Ascending aorta (tissue), 2 donors: Measurements from ENCODE around the gene ETV6. TPM values are rescaled to one million over a fixed set of nuclear protein-coding genes. Genes with fewer than 3 reads are reported as not detected.

Experiments used
- DNase-seq, 2 donors: peaks; one replicate each; pipeline ENCODE4 v3.0.0-alpha.2; 2019; ENCODE audit warnings: low spot score in 2 of 2
- H3K27ac ChIP-seq, 2 donors: fragments of 200-600 bp; sonication (generic); one replicate each; pipeline ENCODE4 v1.5.1; 2016 to 2017; ENCODE audit warnings: mild to moderate bottlenecking in 1 of 2
- H3K27me3 ChIP-seq: fragments of 200-600 bp; sonication (generic); one replicate; pipeline ENCODE4 v1.5.1; 2017
- H3K36me3 ChIP-seq, 2 donors: fragments of 200-600 bp; sonication (generic); one replicate each; pipeline ENCODE4 v1.5.1; 2016
- H3K4me1 ChIP-seq, 2 donors: fragments of 200-600 bp; sonication (generic); one replicate each; pipeline ENCODE4 v1.5.1; 2016 to 2017; ENCODE audit warnings: mild to moderate bottlenecking in 1 of 2
- H3K4me3 ChIP-seq, 2 donors: fragments of 200-600 bp; sonication (generic); one replicate each; pipeline ENCODE4 v1.5.1; 2016 to 2017; ENCODE audit warnings: mild to moderate bottlenecking in 1 of 2
- H3K9me3 ChIP-seq, 2 donors: fragments of 200-600 bp; sonication (generic); one replicate each; pipeline ENCODE4 v1.5.1; 2016
- intact Hi-C: fragments of 100-400 bp; cut with DNase I; formaldehyde crosslinking; loops from one replicate; pipeline ENCODE4 v1.15.1; 2023
- total RNA-seq: library from RNA; depleted of rRNA; stranded (reverse); fragments of >200 nt; gene quantifications from one replicate; pipeline ENCODE4 v1.1.0, GENCODE V29; 2016
- TF ChIP-seq, protein P1 (sequence below), 3 experiments: fragments of 200-600 bp in 2 of 3; fragments of 450-650 bp in 1 of 3; sonication (generic) in 2 of 3; IDR thresholded peaks; one replicate each; pipeline ENCODE4 v1.5.1; 2016 to 2019; ENCODE audit warnings: antibody characterized with exemption in 3 of 3, mild to moderate bottlenecking in 1 of 3, moderate library complexity in 1 of 3

Gene ETV6
- total RNA-seq, 1 donor from 2014 or later, result 21.6 TPM

- no peak overlapping the region for H3K27ac ChIP-seq
- H3K4me3 ChIP-seq, result no peak overlapping the region
- intact Hi-C loops, result no loop called here
- H3K27me3 ChIP-seq, result no peaks in the 10 kb centered on the region
- peaks cover 0 to 1% of the 10 kb centered on the region in 2 donors for H3K4me1 ChIP-seq
- DNase-seq, result no peak
- H3K9me3 ChIP-seq, result peaks cover 0 to 13% of the 10 kb centered on the region in 2 donors
- TF ChIP-seq, protein P1, sequence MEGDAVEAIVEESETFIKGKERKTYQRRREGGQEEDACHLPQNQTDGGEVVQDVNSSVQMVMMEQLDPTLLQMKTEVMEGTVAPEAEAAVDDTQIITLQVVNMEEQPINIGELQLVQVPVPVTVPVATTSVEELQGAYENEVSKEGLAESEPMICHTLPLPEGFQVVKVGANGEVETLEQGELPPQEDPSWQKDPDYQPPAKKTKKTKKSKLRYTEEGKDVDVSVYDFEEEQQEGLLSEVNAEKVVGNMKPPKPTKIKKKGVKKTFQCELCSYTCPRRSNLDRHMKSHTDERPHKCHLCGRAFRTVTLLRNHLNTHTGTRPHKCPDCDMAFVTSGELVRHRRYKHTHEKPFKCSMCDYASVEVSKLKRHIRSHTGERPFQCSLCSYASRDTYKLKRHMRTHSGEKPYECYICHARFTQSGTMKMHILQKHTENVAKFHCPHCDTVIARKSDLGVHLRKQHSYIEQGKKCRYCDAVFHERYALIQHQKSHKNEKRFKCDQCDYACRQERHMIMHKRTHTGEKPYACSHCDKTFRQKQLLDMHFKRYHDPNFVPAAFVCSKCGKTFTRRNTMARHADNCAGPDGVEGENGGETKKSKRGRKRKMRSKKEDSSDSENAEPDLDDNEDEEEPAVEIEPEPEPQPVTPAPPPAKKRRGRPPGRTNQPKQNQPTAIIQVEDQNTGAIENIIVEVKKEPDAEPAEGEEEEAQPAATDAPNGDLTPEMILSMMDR (IDR thresholded peaks at IDR 0.05), result no peak
- peaks cover 34 to 55% of the 10 kb centered on the region in 2 donors for H3K36me3 ChIP-seq
Measured at GRCh38 chr12:11870041-11870451, 220.6 kb downstream of the ETV6 start.

DNA sequence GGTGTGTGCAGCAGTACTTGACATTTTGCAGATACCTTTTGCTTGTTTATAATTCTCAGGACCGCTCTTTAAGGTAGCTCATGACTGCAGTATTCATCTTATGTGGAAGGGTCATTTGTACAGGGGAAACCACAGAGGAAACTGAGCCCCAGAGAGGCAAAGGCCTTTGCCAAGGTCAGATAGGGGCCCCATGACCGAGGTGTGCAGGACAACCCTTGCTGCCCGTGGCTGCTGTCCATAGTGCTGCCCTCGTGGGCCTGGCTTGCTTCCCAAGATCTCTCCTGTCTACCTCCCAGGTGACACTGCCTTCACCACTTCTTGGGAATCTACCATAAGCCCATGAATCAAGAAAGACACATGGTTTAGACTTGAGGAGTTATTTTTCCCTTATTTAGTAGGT, 222.6 kb downstream of the ETV6 start:
- Histone ChIP-seq H3K9me3 (no peaks in the 10 kb centered on the region), H3K27me3 (no peaks in the 10 kb centered on the region), H3K27ac (no peak overlapping the region), H3K36me3 (peaks cover 31 to 46% of the 10 kb centered on the region in 2 donors), H3K4me1 (peaks cover 0 to 9% of the 10 kb centered on the region in 2 donors), H3K4me3 (no peak overlapping the region)
- DNase-seq, result no peak
- TF ChIP-seq, protein P1 (IDR thresholded peaks at IDR 0.05), result no peak
- intact Hi-C loops, result no loop called here

DNA sequence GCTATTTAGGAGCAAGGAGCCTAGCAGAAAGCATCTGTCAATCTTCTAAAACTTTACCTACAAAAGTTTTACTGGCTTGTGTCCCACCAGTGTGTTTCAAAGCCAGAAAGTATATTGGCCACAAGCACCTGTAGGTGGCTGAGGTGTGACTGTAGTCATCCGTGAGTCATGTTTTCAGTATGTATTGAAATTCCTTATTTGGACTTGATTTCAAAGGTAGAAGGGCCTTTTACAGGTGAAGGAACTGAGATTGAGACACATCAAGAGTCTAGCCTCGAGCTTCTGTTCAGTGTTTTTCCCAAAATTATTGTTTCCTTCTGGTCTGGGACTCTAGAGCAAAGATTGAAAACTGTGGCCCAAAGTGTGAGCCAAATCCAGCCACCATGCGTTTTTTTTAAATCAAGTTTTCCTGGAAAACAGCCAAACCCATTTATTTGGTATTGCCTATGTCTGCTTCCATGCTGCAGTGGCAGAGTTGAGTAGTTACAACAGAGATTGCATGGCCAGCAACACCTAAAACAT, 226.0 kb downstream of the ETV6 start:
- no peaks in the 10 kb centered on the region for H3K27me3 ChIP-seq
- no peak for DNase-seq
- H3K9me3 ChIP-seq, result no peaks in the 10 kb centered on the region
- H3K27ac ChIP-seq, result no peak overlapping the region
- TF ChIP-seq, protein P1 (IDR thresholded peaks at IDR 0.05), result no peak
- intact Hi-C loops, result loop anchor here (5.0 kb wide), 2 partner anchors 43 to 223 kb away; no protein-coding TSS in a partner anchor
- H3K4me3 ChIP-seq, result no peak overlapping the region
- H3K36me3 ChIP-seq, result peaks cover 15 to 21% of the 10 kb centered on the region in 2 donors
- peaks cover 0 to 24% of the 10 kb centered on the region in 2 donors for H3K4me1 ChIP-seq

DNA sequence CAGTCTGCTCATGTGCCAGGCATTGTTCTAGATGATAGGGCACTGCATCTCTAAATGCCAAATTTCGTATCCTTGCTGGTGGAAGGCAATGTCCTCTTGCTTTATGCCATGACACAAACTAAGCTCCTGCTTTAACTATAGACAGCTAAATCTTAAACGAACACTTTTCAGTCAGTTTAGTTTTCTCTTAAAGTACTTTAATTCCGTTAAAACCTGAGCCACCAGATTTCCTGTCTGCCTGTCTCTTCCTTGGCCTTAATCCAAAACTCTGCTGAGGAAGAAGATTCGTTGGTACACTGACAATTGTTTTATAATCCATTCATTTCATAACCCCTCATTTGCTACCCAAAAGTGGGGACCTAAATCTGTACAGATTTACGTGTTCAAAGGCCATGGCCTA, 226.8 kb downstream of the ETV6 start:
- TF ChIP-seq, protein P1 (IDR thresholded peaks at IDR 0.05), result no peak
- no peaks in the 10 kb centered on the region for H3K27me3 ChIP-seq
- H3K4me3 ChIP-seq, result no peak overlapping the region
- no peaks in the 10 kb centered on the region for H3K9me3 ChIP-seq
- no peak for DNase-seq
- H3K4me1 ChIP-seq, result peaks cover 0 to 24% of the 10 kb centered on the region in 2 donors
- intact Hi-C loops, result loop anchor here (5.0 kb wide), 2 partner anchors 44 to 224 kb away; no protein-coding TSS in a partner anchor
- peaks cover 6 to 13% of the 10 kb centered on the region in 2 donors for H3K36me3 ChIP-seq
- H3K27ac ChIP-seq, result peak overlapping the region in 1 of 2 donors; percentile 23

- no peak for DNase-seq
- peak overlapping the region in 1 of 2 donors; percentile 23 for H3K27ac ChIP-seq
- no peak overlapping the region for H3K4me3 ChIP-seq
- intact Hi-C loops, result loop anchor here (5.0 kb wide), 2 partner anchors 45 to 225 kb away; no protein-coding TSS in a partner anchor
- no peaks in the 10 kb centered on the region for H3K9me3 ChIP-seq
- peaks cover 3% of the 10 kb centered on the region in 2 donors for H3K36me3 ChIP-seq
- TF ChIP-seq, protein P1 (IDR thresholded peaks at IDR 0.05), result no peak
- no peaks in the 10 kb centered on the region for H3K27me3 ChIP-seq
- H3K4me1 ChIP-seq, result peaks cover 0 to 26% of the 10 kb centered on the region in 2 donors
Measured at GRCh38 chr12:11877102-11877826, 227.8 kb downstream of the ETV6 start.
